ENCODE data around the gene GLYR1.

- no peak for TF ChIP-seq EZH2 (IDR thresholded peaks at IDR 0.05; ENCODE audit: borderline replicate concordance, low read depth, low read length, severe bottlenecking)
- TF ChIP-seq CTCF (IDR thresholded peaks at IDR 0.05; ENCODE audit: extremely low read depth in 1 of 2, insufficient read depth in 1 of 2, low read depth in 1 of 2, low read length in 2 of 2), result no peak
- TF ChIP-seq GATA2 (IDR thresholded peaks at IDR 0.05; ENCODE audit: insufficient read depth, insufficient read length, low read depth, low read length), result no peak
- TF ChIP-seq POLR2A (IDR thresholded peaks at IDR 0.05; ENCODE audit: low read depth, low read length), result no peak
Measured at GRCh38 chr16:4879049-4879448, 32.0 kb upstream of the GLYR1 start.

Measured in endothelial cell of umbilical vein (primary cell).